ENCODE results near the gene SLC16A4.

DNA sequence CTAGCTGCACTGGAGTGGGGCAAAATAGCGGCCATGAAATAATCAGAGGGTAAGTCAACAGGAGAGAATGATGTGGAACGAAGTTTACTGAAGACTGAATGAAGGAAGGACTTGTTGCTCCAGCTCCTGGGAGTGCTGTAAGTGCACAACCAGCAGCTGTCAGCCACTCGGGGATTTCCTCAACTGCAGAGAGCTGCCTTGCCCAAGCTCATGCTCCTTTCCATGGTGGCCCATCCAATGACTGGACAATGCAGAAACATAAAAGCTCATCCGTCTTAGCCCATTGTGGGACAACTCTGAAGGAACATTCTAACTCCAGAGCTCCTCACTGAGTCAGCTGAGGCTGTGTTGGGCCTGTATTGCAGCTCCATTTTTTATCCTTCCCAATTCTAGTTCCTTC, 72.8 kb downstream of the SLC16A4 start:
- TF ChIP-seq POLR2AphosphoS5 (IDR thresholded peaks at IDR 0.05) (no peak), POLR2A (IDR thresholded peaks at IDR 0.05) (no peak)
- TF ChIP-seq, protein P1, sequence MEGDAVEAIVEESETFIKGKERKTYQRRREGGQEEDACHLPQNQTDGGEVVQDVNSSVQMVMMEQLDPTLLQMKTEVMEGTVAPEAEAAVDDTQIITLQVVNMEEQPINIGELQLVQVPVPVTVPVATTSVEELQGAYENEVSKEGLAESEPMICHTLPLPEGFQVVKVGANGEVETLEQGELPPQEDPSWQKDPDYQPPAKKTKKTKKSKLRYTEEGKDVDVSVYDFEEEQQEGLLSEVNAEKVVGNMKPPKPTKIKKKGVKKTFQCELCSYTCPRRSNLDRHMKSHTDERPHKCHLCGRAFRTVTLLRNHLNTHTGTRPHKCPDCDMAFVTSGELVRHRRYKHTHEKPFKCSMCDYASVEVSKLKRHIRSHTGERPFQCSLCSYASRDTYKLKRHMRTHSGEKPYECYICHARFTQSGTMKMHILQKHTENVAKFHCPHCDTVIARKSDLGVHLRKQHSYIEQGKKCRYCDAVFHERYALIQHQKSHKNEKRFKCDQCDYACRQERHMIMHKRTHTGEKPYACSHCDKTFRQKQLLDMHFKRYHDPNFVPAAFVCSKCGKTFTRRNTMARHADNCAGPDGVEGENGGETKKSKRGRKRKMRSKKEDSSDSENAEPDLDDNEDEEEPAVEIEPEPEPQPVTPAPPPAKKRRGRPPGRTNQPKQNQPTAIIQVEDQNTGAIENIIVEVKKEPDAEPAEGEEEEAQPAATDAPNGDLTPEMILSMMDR (IDR thresholded peaks at IDR 0.05) = no peak

All from stomach (tissue), 4 donors.